Stimulated activated CD4-positive, alpha-beta T cell treated with anti-CD3 and anti-CD28 coated beads, Interleukin-12 subunit alpha, Interleukin-12 subunit beta, amount 100 ng/mL, for 24 hours (primary cell): Measurements from ENCODE around the gene PCARE.
"Not testable (repeated sequence)": the region's sequence is repeated elsewhere in the genome, so short reads cannot be mapped to it uniquely, and the experiment has no call there.

Experiments used
- DNase-seq, 2 experiments: peaks; one replicate each; pipeline ENCODE4 v3.0.0-alpha.2; 2020; ENCODE audit warnings: low read depth in 2 of 2

Gene PCARE

DNA sequence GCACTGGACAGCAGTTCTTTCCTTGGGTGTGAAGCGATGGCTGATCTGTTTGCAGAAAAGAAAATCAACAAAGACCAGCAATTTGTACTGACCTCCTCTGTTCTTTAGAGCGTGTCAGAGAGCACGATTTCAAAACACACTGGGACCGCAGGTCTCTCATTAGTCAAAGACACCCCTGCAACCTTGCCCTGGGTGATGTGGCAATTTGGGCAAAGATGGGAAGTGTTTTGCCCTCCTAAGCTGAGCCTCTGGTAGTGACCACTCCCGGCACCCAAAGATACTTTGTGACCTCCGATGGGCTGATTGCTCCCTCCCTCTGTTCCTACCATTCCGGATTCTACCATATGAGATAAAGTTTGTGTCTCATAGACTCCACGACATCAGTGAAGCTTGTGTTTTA is 22.6 kb upstream of the PCARE start:
- no peak for DNase-seq

DNA sequence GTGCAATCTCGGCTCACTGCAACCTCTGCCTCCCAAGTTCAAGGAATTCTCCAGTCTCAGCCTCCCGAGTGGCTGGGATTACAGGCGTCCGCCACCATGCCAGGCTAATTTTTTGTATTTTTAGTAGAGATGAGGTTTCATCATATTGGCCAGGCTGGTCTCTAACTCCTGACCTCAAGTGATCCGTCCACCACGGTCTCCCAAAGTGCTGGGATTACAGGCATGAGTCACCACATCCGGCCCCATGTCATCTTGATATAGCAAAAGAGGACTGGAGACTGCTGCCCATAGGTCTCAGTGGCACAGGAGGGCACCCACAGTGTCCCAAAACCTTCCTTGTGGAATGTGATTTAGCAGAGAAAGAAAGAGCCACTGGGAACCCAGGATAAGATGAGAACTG is 16.0 kb upstream of the PCARE start:
- DNase-seq, result not testable (repeated sequence)

DNA sequence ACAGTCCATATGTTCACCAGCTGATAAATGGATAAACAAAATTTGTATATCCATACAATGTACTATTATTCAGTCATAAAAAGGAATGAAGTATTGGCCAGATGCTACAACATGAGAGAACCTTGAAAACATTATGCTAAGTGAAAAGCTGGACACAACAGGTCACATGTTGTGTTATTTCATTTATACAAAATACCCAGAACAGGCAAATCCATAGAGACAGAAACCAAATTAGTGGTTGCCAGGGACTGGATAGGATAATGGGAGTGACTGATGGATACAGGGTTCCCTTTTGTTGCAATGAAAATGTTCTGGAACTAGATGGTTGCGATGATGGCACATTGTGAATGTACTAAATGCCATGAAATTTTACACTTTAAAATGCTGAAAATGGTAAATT is 10.2 kb upstream of the PCARE start:
- DNase-seq, result no peak

GRCh38 chr2:29082804-29083495 is 8.6 kb upstream of the PCARE start:
- no peak for DNase-seq

DNA sequence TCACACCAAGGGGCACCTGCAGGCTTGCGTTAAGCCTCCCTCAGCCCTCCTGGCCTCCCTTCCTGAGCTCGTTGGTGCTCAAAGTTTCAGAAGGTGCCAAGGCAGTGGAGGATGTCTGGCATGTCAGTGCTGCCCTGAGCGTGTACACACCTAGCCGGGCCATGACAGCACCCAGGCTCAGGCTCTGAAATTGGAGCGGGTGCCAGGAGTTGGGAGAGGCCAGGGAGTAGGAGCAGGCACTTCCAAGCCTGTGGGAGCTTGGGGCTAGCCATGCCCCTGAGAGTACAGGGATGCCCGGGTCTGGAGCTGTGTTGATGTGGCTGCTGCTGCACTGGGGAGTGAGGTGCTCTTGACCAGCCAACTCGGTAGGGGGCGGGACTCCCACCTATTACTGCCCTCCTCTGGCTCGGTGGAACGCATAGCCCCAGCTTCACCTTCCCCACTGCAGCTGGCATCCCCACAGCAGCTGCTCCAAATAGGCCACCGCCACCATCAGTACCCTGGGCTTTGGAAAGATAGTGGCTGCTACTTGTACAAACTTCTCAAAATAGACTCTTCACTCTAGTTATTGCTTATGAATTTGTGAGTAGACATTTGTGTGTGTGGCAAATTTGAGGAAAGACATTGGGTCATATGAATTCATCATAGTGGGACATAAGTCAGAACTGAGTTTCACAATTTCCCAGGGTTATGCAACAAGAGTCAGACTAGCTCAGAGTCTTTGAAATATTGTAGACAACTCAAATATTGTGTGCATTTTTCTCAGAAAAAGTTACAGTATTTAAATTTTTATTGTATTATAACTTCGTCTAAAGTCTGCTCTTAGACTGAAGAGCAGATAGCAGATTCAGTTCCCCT is 6.8 kb upstream of the PCARE start:
- DNase-seq, result no peak

DNA sequence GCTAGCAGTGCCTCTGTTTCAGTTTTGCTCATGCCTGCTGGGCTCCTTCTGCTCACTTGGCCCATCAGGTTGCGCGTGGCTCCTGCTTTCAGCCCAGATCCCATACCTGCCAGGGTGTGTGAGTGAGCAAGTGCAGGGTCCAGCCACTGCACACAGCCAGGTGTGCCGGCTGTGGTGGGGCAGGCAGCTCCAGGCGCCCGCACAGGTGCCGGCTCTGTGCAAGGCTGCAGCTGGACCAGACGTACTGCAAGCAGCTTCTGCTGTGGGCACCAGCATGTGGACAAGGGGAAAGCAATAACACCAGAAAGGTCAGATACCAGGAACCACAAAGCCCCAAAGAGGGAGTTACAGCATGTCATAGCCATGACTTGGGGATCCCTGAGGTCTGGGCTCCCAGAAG is 5.6 kb upstream of the PCARE start:
- DNase-seq, result no peak

- DNase-seq, result no peak
Measured at GRCh38 chr2:29075894-29076705, 1.8 kb upstream of the PCARE start.

DNA sequence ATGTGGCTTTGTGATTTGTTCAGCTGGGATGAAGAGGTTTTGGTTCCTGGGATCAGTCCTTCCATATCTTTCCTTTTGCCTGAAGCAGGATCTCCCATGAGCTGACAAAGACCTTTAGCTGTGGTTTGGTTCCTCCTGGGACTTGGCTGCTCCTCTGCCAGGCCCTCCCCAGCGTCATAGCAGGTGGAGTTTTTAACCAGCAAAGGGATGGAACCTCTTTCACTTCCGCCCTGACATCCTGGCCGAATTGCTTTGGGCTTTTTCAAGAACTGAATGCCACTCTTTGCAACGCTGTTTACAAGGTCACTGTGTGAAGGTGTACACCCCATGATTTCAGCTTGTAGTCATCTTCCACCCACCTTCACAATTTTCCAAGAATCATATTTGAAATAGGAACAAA is 390 bp downstream of the PCARE start:
- DNase-seq, result no peak

DNA sequence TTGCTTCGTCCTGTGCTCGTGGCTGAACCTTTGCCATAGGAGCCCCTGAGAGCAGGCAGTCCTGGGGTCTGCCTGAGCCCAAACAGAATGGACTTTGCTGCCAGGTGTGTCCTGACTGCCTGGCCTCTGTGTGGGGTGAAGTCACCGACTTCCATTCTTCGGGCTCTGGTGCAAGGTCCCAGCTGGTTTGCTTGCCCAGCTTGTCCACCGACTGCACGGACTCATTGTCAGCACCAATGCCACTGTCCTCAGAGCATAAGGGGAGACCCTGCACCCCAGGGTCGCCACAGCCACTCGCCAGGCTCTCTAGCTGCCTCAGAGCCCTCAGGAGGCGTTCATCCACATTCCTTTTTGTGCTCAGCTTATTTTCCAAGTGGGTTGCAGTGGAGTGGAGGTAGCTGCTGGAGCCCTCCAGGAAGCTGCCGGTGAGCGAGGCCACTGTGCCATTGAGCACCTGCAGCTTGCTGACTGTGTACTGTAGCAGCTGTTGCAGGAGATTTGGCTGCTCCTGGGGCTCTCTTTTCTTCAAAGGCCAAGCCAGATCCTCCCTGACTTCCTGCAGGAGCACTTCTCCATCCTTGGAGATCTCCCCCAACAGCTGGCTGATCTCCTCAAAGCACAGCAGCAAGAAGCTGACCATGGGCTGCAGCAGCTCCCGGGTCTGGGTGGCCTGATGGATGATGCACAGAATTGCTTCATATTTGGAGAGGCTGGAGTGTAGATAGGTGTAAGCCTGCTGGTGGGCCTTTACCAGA is 1.2 kb downstream of the PCARE start:
- DNase-seq, result no peak

GRCh38 chr2:29072251-29072650 is 2.1 kb downstream of the PCARE start:
- DNase-seq, result no peak

DNA sequence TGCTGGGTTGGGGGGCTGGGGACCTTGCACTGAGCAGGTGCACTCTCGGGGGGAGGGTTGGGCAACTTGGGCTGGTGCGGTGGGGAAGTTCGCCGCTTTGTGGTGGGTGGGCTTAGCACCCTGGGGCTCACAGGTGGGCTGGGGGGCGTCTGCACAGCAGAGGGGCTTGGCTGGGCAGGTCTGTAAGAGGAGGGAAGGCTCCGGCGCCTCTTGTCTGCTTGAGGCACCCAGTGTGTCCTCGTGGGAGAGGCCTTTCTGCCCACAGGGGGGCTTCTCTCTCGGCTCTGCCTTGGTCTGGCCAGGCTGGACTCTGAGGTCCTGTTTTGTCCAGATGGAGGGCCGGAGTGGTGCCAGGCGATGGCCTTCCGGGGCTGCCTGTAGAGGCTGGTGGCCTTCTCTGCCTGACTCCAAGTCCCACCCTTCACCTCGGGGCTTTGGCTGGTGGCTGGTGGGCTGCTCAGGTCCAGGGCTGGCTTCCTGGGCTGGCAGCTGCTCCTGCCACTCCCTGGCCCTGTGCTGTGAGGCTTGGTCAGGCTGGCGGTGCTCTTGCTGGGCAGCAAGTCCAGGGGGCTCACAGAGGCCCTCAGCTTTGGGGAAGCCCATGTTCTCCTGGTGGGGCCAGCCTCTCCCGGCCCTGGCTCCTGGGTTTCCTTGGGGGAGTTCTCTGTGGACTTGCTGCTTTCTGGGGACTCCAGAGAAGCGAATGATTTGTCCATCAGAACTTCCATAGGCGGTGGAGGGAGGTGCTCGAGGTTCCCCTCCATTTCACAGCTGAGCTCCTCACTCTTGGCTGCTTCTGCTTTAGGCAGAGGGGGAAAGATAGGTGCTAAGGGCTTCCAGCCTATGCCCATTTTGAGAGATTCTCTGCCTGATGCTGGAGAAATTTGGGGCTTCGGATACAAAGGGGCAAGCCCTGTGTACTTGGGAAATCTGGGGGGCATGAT is 3.0 kb downstream of the PCARE start:
- DNase-seq, result no peak

DNA sequence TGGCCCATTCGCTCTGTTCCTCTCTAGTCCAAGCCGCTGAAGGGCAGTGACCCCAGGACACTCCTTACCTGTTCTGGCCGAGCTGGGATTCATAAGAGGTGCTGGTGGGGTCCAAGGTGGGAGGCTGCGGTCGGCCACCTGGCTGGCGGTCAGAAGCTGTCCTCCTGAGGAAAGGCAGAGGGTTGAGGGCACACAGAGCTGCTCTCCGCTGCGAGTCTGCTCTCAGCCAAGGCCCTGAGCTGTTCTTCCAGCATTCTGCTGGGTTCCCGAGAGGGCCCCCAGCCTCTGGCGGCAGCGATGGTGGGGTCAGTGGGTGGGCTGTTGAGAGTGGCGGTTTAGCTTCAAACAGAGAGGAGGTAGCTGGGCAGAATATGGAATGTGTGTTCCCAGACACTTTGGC is 3.8 kb downstream of the PCARE start:
- no peak for DNase-seq

DNA sequence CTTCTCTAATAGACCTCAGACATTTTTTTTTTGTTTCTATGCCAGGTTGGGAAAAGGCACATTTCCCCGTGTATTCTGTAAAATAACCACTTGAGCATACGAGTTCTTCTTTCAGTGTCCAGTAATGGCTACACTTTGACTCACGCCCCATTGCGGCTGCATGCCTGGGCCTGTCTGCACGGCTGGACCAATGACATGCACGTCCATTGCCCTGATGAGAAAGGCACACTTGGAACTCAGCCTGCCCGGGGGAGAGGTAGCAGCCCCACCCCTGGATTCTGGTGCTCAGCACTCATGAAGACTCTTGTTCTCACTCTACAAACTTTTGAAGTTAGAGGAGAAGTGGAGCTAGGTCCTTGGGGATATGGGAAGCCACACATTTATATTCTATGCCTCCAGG is 5.8 kb downstream of the PCARE start:
- no peak for DNase-seq

DNA sequence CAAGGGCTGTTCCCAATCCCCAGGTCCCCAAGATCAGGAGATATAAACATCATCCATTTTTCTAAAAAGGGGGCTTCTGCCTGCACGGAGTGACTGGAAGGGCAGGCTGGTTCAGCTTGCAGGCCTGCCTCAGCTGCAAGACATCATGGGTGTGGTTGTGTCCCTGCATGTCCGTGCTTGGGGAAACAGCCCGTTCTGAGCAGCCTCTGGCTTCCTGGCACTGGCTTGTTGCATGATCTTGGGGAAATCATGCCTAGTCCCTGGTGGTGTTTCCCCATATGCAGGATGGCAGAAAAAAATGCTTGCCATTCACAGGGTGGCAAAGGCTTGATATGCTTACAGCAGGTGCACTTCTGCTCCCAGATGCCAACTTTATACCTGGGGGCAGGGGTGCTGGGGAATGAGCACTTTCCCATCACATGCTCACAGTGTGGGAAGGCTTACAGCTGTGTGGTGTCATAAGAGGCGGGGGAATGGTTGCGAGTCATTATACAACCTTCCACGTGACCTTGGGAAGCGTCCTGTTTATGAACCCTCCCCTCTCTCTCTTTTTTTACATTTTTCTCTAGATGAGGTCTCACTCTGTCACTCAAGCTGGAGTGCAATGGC is 7.2 kb downstream of the PCARE start:
- no peak for DNase-seq

GRCh38 chr2:29066271-29066860 is 8.0 kb downstream of the PCARE start:
- no peak for DNase-seq

GRCh38 chr2:29065068-29065811 is 9.1 kb downstream of the PCARE start:
- no peak for DNase-seq

GRCh38 chr2:29064746-29065067 is 9.6 kb downstream of the PCARE start:
- no peak for DNase-seq

- no peak for DNase-seq
Measured at GRCh38 chr2:29064346-29064715, 10.0 kb downstream of the PCARE start.

DNA sequence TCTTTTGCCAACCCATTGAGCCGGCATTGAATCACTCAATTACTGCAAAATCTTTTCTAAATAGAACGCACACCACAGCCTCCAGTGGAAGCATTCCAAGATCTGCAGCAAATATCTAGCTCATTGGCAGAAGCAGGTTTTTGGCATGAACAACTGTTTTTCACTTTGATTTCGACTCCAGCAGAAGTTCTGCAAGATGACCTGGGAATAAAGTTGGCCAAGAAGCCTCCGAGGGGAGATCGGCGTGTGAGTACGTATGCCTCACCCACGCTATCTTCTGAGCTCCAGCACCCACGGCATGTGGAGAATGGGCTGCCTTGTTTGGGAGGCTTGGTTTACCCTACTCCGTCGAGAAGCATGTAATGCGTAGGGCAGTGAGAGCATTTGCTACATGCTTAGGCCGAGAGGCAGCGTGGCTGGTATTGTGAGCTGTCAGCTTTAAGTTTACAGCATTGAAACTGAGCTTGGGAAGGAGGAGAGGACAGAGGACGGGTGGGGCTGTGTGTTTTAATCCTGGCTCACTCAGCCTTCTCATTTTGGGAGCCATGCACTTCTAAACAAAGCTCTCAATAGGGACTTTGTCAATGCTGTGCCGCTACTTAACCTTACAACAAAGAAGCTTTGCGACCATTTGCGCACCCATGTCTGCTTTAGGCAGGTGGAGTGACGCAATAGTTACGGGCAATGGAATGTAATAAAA is 10.5 kb downstream of the PCARE start:
- no peak for DNase-seq
